CD4-positive, alpha-beta T cell treated with Interleukin-17A for 1 hour (primary cell): ENCODE results near the gene SIRPB2.

ENCODE experiments used
- DNase-seq: peaks from one replicate; pipeline ENCODE4 v3.0.0-alpha.2; 2020

SIRPB2 gene

GRCh38 chr20:1469925-1470571, 21.2 kb downstream of the SIRPB2 start:
- DNase-seq = peak; percentile 19

GRCh38 chr20:1469306-1469905, 21.8 kb downstream of the SIRPB2 start:
- no peak for DNase-seq

GRCh38 chr20:1468117-1468624, 23.0 kb downstream of the SIRPB2 start:
- no peak for DNase-seq

- peak; percentile 36 for DNase-seq
Observed at GRCh38 chr20:1467355-1468116, 23.7 kb downstream of the SIRPB2 start.

GRCh38 chr20:1467082-1467354, 24.2 kb downstream of the SIRPB2 start:
- no peak for DNase-seq

- DNase-seq = peak; percentile 97
Observed at GRCh38 chr20:1466211-1467081, 24.8 kb downstream of the SIRPB2 start, which contains the start of gene NSFL1C. Gene NSFL1C (minus strand): TSS chr20:1466849. CDS start chr20:1466824, 25 bp downstream.

- no peak for DNase-seq
Observed at GRCh38 chr20:1465470-1466210, 25.6 kb downstream of the SIRPB2 start.

- no peak for DNase-seq
Observed at GRCh38 chr20:1463971-1464570, 27.1 kb downstream of the SIRPB2 start.

GRCh38 chr20:1462834-1463233, 28.4 kb downstream of the SIRPB2 start:
- DNase-seq = no peak

- DNase-seq = no peak
Observed at GRCh38 chr20:1462001-1462400, 29.2 kb downstream of the SIRPB2 start.

GRCh38 chr20:1460275-1460674, 30.9 kb downstream of the SIRPB2 start:
- DNase-seq = no peak

GRCh38 chr20:1457992-1458391, 33.2 kb downstream of the SIRPB2 start:
- DNase-seq = no peak

- DNase-seq = no peak
Observed at GRCh38 chr20:1456300-1456699, 34.9 kb downstream of the SIRPB2 start.

- no peak for DNase-seq
Observed at GRCh38 chr20:1450926-1451491, 40.2 kb downstream of the SIRPB2 start.

GRCh38 chr20:1449370-1449769, 41.9 kb downstream of the SIRPB2 start:
- DNase-seq = no peak

GRCh38 chr20:1448081-1448620, 43.1 kb downstream of the SIRPB2 start:
- no peak for DNase-seq

- no peak for DNase-seq
Observed at GRCh38 chr20:1446536-1446935, 44.7 kb downstream of the SIRPB2 start.

GRCh38 chr20:1443085-1443484, 48.1 kb downstream of the SIRPB2 start:
- no peak for DNase-seq

- no peak for DNase-seq
Observed at GRCh38 chr20:1442304-1442703, 48.9 kb downstream of the SIRPB2 start.

GRCh38 chr20:1441133-1441532, 50.1 kb downstream of the SIRPB2 start:
- no peak for DNase-seq

GRCh38 chr20:1440024-1440423, 51.2 kb downstream of the SIRPB2 start:
- DNase-seq = no peak
